DOHH2 (cell line): ENCODE data around the gene KCNQ1.

Experiments
- CTCF ChIP-seq: fragments of 200-600 bp; sonication (generic); IDR thresholded peaks from one replicate; pipeline ENCODE4 v1.5.1; 2014; ENCODE audit warnings: antibody characterized with exemption, mild to moderate bottlenecking, low read depth, low read length; ENCODE audit not compliant: poor library complexity, severe bottlenecking
- EZH2phosphoT487 ChIP-seq: fragments of 200-600 bp; sonication (generic); IDR thresholded peaks from 2 replicates; pipeline ENCODE4 v1.6.1; 2017; ENCODE audit warnings: borderline replicate concordance, mild to moderate bottlenecking, antibody characterized with exemption, low read length, moderate library complexity, mixed read lengths

GRCh38 chr11:2887515-2888195 lies 442.8 kb downstream of the KCNQ1 start:
- TF ChIP-seq CTCF (no peak), EZH2phosphoT487 (no peak)
